Kidney capillary endothelial cell (primary cell): ENCODE measurements around the gene IFFO2.
A peak's percentile ranks its signal among the peaks of the same experiment; 100 is the strongest.

ENCODE experiments used
- DNase-seq: peaks from one replicate; pipeline ENCODE4 v3.0.0-alpha.2; 2018; ENCODE audit warnings: low spot score

The IFFO2 gene

GRCh38 chr1:18919197-18919905 is 37.1 kb downstream of the IFFO2 start:
- no peak for DNase-seq

GRCh38 chr1:18918417-18918816 is 38.1 kb downstream of the IFFO2 start:
- DNase-seq: no peak

GRCh38 chr1:18917071-18917799 is 39.2 kb downstream of the IFFO2 start:
- DNase-seq: no peak

GRCh38 chr1:18915341-18915740 is 41.1 kb downstream of the IFFO2 start:
- DNase-seq: no peak

- DNase-seq: peak; percentile 92
These were observed 43.2 kb downstream of the IFFO2 start for GRCh38 chr1:18913065-18913835.

GRCh38 chr1:18912550-18912949 is 43.9 kb downstream of the IFFO2 start:
- no peak for DNase-seq

GRCh38 chr1:18908911-18909771 is 47.3 kb downstream of the IFFO2 start:
- no peak for DNase-seq

GRCh38 chr1:18907917-18908845 is 48.3 kb downstream of the IFFO2 start:
- no peak for DNase-seq

GRCh38 chr1:18907021-18907916 is 49.2 kb downstream of the IFFO2 start:
- DNase-seq: no peak

GRCh38 chr1:18903291-18903756 is 53.2 kb downstream of the IFFO2 start:
- DNase-seq: no peak

- peak; percentile 99 for DNase-seq
These were observed 53.8 kb downstream of the IFFO2 start, which contains the start of gene ALDH4A1 for GRCh38 chr1:18902523-18903290. Gene ALDH4A1, minus strand, starts transcription at chr1:18902555. Its CDS starts 32 bp downstream, at chr1:18902523.

GRCh38 chr1:18901952-18902522 is 54.4 kb downstream of the IFFO2 start:
- no peak for DNase-seq

- DNase-seq: no peak
These were observed 55.1 kb downstream of the IFFO2 start for GRCh38 chr1:18901147-18901951.

- DNase-seq: no peak
These were observed 56.1 kb downstream of the IFFO2 start for GRCh38 chr1:18900303-18900841.

GRCh38 chr1:18899363-18900049 is 57.0 kb downstream of the IFFO2 start:
- no peak for DNase-seq

GRCh38 chr1:18898567-18898966 is 57.9 kb downstream of the IFFO2 start:
- DNase-seq: no peak

GRCh38 chr1:18895317-18895716 is 61.2 kb downstream of the IFFO2 start:
- no peak for DNase-seq
